GM12872 (cell line): ENCODE measurements around the gene CTF1.

ENCODE experiments used
- TF ChIP-seq, protein P1 (sequence below): IDR thresholded peaks from 3 replicates; pipeline ENCODE4 v1.5.1; 2011; ENCODE audit warnings: low read depth, mild to moderate bottlenecking, low read length, moderate library complexity; ENCODE audit not compliant: insufficient read depth

The CTF1 gene

DNA sequence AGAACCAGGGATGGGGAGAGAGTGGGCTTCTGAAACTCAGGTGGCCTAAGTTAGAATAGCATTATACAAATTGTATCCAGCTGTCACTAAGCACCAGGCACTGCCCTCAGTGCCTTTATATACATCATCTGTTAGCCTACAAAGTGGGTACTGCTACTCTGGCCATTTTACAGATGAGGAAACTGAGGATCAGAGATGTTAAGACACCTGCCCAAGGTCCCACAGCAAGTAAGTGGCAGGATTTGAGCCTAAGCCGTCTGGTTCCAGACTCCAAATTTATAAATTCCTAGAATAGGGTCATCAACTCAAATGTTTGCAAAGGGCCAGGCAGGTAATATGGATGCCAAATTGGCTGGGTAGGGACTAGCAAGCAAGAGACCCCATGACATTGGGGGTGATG is 54.8 kb downstream of the CTF1 start:
- TF ChIP-seq, protein P1, sequence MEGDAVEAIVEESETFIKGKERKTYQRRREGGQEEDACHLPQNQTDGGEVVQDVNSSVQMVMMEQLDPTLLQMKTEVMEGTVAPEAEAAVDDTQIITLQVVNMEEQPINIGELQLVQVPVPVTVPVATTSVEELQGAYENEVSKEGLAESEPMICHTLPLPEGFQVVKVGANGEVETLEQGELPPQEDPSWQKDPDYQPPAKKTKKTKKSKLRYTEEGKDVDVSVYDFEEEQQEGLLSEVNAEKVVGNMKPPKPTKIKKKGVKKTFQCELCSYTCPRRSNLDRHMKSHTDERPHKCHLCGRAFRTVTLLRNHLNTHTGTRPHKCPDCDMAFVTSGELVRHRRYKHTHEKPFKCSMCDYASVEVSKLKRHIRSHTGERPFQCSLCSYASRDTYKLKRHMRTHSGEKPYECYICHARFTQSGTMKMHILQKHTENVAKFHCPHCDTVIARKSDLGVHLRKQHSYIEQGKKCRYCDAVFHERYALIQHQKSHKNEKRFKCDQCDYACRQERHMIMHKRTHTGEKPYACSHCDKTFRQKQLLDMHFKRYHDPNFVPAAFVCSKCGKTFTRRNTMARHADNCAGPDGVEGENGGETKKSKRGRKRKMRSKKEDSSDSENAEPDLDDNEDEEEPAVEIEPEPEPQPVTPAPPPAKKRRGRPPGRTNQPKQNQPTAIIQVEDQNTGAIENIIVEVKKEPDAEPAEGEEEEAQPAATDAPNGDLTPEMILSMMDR, result no peak

DNA sequence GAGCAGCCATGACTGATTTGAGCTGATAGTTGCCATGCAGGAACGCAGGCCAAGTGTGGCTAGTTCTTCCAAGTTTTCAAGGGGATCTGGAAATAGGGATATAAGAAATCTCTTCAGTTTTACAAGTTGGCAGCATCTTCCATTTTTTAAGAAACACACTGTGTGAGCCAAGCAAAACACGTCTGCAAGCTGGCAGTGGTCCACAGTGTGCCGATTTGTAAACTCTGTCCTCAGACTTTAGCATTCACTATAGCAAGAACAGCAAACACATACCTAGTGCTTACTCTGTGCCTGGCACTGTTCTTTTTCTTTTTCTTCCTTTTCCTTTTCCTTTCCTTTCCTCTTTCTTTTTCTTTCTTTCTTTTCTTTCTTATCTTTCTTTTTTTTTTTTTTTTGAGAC is 55.3 kb downstream of the CTF1 start:
- TF ChIP-seq, protein P1, result no peak

DNA sequence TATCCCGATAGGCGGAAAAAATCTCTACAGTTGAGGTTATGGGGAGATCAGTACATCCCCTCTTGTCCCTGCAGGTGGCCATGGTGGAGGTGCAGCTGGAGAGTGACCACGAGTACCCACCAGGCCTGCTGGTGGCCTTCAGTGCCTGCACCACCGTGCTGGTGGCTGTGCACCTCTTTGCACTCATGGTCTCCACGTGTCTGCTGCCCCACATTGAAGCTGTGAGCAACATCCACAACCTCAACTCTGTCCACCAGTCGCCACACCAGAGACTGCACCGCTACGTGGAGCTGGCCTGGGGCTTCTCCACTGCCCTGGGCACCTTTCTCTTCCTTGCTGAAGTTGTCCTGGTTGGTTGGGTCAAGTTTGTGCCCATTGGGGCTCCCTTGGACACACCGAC is 56.7 kb downstream of the CTF1 start:
- TF ChIP-seq, protein P1, result no peak
